ENCODE results near the gene TTC9B. TPM values are rescaled to one million over a fixed set of nuclear protein-coding genes. Genes with fewer than 3 reads are reported as not detected.

TTC9B gene
- total RNA-seq, 1 donor from 2014 or later: not detected

DNA sequence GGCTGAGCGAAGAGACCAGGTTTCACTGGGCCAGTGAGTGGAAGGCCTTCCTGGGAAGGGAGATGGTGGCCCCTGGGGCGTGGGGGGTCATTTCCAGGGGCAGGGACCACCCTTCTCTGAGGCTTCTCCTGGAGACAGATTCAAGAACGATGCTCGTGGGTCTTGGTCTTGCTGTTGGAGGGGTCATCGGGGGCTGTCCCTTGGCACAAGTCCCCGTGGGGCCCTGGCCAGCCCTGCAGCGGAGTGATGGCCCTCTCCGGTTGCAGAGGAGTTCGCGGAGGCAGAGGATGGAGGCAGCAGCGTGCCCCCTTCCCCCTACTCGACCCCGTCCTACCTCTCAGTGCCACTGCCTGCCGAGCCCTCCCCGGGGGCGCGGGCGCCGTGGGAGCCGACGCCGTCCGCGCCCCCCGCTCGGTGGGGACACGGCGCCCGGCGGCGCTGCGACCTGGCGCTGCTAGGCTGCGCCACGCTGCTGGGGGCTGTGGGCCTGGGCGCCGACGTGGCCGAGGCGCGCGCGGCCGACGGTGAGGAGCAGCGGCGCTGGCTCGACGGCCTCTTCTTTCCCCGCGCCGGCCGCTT is 4.8 kb downstream of the TTC9B start:
- intact Hi-C loops (cut with micrococcal nuclease): no loop called here
- ATAC-seq (ENCODE audit: low read depth) (no peak), DNase-seq (no peak)
- POLR2A ChIA-PET: no interaction called here
- peaks cover 15% of the 10 kb centered on the region for H3K27me3 Mint-ChIP-seq
- TF ChIP-seq, protein P1, sequence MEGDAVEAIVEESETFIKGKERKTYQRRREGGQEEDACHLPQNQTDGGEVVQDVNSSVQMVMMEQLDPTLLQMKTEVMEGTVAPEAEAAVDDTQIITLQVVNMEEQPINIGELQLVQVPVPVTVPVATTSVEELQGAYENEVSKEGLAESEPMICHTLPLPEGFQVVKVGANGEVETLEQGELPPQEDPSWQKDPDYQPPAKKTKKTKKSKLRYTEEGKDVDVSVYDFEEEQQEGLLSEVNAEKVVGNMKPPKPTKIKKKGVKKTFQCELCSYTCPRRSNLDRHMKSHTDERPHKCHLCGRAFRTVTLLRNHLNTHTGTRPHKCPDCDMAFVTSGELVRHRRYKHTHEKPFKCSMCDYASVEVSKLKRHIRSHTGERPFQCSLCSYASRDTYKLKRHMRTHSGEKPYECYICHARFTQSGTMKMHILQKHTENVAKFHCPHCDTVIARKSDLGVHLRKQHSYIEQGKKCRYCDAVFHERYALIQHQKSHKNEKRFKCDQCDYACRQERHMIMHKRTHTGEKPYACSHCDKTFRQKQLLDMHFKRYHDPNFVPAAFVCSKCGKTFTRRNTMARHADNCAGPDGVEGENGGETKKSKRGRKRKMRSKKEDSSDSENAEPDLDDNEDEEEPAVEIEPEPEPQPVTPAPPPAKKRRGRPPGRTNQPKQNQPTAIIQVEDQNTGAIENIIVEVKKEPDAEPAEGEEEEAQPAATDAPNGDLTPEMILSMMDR (IDR thresholded peaks at IDR 0.05): no peak
- CTCF ChIA-PET: no interaction called here
- H3K4me3 Mint-ChIP-seq: no peak overlapping the region
- H3K36me3 Mint-ChIP-seq (ENCODE audit: low read depth): peaks cover 35% of the 10 kb centered on the region
- peaks cover 4% of the 10 kb centered on the region for H3K4me1 Mint-ChIP-seq
- H3K27ac Mint-ChIP-seq: no peak overlapping the region
- H3K9me3 Mint-ChIP-seq: no peaks in the 10 kb centered on the region

DNA sequence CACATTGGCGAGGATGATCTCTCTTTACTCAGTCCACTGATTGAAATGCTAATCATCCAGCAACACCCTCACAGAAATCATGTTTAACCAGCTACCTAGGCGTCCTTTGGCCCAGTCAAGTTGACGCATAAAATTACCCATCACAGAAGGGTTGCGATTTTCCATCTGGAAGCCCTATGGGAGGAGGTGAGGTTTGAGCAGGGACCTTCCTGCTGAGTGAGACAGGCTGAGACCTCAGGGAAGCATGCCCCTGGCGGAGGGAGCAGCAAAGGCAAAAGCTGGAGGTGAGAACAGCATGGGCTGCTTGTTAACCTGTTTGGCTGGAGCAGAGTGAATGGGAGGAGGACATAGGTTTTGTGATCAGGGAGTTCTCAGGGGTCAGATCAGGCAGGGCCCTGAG is 7.3 kb downstream of the TTC9B start:
- TF ChIP-seq, protein P1 (IDR thresholded peaks at IDR 0.05): no peak
- Mint-ChIP-seq H3K27me3 (peaks cover 1% of the 10 kb centered on the region), H3K4me3 (no peak overlapping the region), H3K9me3 (no peaks in the 10 kb centered on the region), H3K36me3 (ENCODE audit: low read depth) (peaks cover 37% of the 10 kb centered on the region), H3K4me1 (no peaks in the 10 kb centered on the region), H3K27ac (no peak overlapping the region)
- ChIA-PET CTCF (no interaction called here), POLR2A (no interaction called here)
- DNase-seq (no peak), ATAC-seq (ENCODE audit: low read depth) (no peak)
- intact Hi-C loops (cut with micrococcal nuclease): no loop called here

DNA sequence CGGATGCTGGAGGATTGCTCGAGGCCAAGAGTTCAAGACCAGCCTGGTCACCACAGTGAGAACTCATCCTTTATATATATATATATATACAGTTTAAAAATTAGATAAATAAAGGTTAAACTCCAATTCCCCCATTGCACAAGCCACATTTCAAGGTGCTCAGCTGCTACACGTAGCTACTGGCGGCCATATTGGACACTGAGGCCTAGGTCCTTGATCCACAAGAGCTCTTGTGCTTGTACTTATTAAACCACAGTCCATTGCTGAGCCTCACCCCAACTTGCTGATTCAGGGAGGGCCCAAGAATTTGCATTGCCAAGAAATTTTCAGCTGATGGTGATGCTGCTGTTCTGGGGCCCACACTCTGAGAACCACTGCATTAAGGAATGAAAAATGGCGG is 9.6 kb downstream of the TTC9B start:
- ATAC-seq (ENCODE audit: low read depth) (no peak), DNase-seq (no peak)
- no peaks in the 10 kb centered on the region for H3K4me1 Mint-ChIP-seq
- ChIA-PET CTCF (interaction anchor here (1.0 kb wide), 1 partner anchor 10 kb away, joined by 4 read pairs; the partner anchor contains the start of gene TTC9B), POLR2A (no interaction called here)
- H3K27ac Mint-ChIP-seq: no peak overlapping the region
- H3K27me3 Mint-ChIP-seq: no peaks in the 10 kb centered on the region
- H3K36me3 Mint-ChIP-seq (ENCODE audit: low read depth): peaks cover 47% of the 10 kb centered on the region
- no peaks in the 10 kb centered on the region for H3K9me3 Mint-ChIP-seq
- intact Hi-C loops (cut with micrococcal nuclease): no loop called here
- TF ChIP-seq, protein P1 (IDR thresholded peaks at IDR 0.05): no peak
- no peak overlapping the region for H3K4me3 Mint-ChIP-seq

DNA sequence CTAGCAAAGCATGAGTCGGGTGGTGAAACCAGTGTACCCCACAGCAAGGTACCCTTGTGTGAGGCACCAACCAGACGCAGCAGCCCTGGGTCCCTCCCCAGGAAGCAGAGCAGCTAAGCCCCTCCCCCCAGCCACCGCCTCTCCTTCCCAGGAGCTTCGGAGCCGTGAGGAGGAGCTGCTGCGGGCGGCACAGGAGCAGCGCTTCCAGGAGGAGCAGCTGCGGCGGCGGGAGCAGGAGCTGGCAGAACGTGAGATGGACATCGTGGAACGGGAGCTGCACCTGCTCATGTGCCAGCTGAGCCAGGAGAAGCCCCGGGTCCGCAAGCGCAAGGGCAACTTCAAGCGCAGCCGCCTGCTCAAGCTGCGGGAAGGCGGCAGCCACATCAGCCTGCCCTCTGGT is 12.4 kb downstream of the TTC9B start:
- H3K27me3 Mint-ChIP-seq: no peaks in the 10 kb centered on the region

DNA sequence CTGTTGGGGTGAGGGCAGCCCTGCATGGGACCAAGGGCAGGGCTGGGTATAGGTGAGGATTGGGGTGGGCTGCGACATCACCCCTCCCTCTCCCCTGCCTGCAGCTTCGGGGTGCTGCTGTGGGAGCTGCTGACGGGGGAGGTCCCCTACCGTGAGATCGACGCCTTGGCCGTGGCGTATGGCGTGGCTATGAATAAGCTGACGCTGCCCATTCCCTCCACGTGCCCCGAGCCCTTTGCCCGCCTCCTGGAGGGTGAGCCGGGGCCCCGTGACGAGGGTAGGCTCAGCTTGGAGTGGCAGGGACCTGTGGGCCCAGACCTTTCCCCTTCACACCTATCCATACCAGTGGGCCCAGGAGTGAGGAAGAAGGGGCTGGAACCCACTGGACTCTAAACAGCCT is 13.8 kb downstream of the TTC9B start:
- DNase-seq: no peak

More for the DNA sequence above, 12.4 kb downstream of the TTC9B start:
- Mint-ChIP-seq H3K4me3 (no peak overlapping the region), H3K27ac (no peak overlapping the region), H3K4me1 (no peaks in the 10 kb centered on the region), H3K36me3 (ENCODE audit: low read depth) (peaks cover 45% of the 10 kb centered on the region), H3K9me3 (no peaks in the 10 kb centered on the region)
- ChIA-PET POLR2A (interaction anchor here (0.6 to 1.3 kb wide), 2 partner anchors 15 to 19 kb away, joined by 3 to 5 read pairs; partner anchors contain the start of gene MAP3K10), CTCF (no interaction called here)
- ATAC-seq (ENCODE audit: low read depth) (no peak), DNase-seq (no peak)
- TF ChIP-seq, protein P1 (IDR thresholded peaks at IDR 0.05): no peak
- intact Hi-C loops (cut with micrococcal nuclease): no loop called here

More for the DNA sequence above, 13.8 kb downstream of the TTC9B start:
- CTCF ChIA-PET: no interaction called here
- Mint-ChIP-seq H3K4me1 (no peaks in the 10 kb centered on the region), H3K36me3 (ENCODE audit: low read depth) (peaks cover 36% of the 10 kb centered on the region), H3K27ac (no peak overlapping the region), H3K27me3 (no peaks in the 10 kb centered on the region), H3K9me3 (no peaks in the 10 kb centered on the region), H3K4me3 (no peak overlapping the region)
- no peak for ATAC-seq (ENCODE audit: low read depth)
- intact Hi-C loops (cut with micrococcal nuclease): no loop called here
- POLR2A ChIA-PET: no interaction called here
- TF ChIP-seq, protein P1 (IDR thresholded peaks at IDR 0.05): no peak

Measured in activated B cell treated with CpG ODN at 0.5 μM for 24 hours (primary cell).